ENCODE data around the gene SMKR1.

Gene SMKR1

GRCh38 chr7:129536323-129536722 is 34.0 kb downstream of the SMKR1 start:
- TF ChIP-seq, protein P1, sequence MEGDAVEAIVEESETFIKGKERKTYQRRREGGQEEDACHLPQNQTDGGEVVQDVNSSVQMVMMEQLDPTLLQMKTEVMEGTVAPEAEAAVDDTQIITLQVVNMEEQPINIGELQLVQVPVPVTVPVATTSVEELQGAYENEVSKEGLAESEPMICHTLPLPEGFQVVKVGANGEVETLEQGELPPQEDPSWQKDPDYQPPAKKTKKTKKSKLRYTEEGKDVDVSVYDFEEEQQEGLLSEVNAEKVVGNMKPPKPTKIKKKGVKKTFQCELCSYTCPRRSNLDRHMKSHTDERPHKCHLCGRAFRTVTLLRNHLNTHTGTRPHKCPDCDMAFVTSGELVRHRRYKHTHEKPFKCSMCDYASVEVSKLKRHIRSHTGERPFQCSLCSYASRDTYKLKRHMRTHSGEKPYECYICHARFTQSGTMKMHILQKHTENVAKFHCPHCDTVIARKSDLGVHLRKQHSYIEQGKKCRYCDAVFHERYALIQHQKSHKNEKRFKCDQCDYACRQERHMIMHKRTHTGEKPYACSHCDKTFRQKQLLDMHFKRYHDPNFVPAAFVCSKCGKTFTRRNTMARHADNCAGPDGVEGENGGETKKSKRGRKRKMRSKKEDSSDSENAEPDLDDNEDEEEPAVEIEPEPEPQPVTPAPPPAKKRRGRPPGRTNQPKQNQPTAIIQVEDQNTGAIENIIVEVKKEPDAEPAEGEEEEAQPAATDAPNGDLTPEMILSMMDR (IDR thresholded peaks at IDR 0.05; ENCODE audit: low read depth, low read length): no peak
- no peak for DNase-seq (ENCODE audit: extremely low read depth, low read depth)

- TF ChIP-seq, protein P1 (IDR thresholded peaks at IDR 0.05; ENCODE audit: low read depth, low read length): no peak
- no peak for DNase-seq (ENCODE audit: extremely low read depth, low read depth)
Observed at GRCh38 chr7:129538790-129539189, 36.5 kb downstream of the SMKR1 start.

GRCh38 chr7:129540340-129540739 is 38.0 kb downstream of the SMKR1 start:
- TF ChIP-seq, protein P1 (IDR thresholded peaks at IDR 0.05; ENCODE audit: low read depth, low read length): no peak
- no peak for DNase-seq (ENCODE audit: extremely low read depth, low read depth)

- no peak for DNase-seq (ENCODE audit: extremely low read depth, low read depth)
Observed at GRCh38 chr7:129544700-129545099, 42.4 kb downstream of the SMKR1 start.

DNA sequence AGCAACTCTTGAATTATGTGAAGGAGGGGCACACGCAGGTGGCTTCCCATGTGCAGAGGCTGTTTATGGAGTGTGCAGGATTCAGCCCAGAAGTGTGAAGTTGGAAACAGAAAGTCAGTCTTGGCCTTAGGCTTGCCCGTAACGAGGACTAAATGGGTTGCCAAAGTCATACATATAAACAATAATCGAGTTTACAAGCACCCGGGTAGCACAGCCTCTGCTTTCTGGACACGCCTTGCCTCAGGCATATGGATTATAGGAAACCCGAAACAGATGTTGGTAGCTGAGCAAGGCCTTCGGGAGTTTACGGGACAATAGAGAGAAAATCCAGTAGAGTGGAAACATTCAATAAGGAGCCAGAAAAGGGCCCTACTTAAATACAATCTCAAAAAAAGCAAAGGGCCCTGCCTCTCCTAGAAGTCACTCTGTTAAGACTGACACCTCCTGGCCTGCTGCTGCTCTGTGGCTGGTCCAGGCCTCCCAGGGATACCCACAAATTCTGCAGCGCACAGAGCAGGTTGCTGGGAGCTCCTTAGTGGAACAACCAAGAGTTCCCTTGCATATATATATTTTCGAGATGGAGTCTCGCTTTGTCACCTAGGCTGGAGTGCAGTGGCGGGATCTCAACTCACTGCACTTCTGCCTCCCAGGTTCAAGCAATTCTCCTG is 48.5 kb downstream of the SMKR1 start:
- peak; percentile 76 for DNase-seq (ENCODE audit: extremely low read depth, low read depth)
- TF ChIP-seq, protein P1 (IDR thresholded peaks at IDR 0.05; ENCODE audit: low read depth, low read length): no peak

More at GRCh38 chr7:129544700-129545099, 42.4 kb downstream of the SMKR1 start:
- TF ChIP-seq, protein P1 (IDR thresholded peaks at IDR 0.05; ENCODE audit: low read depth, low read length): no peak

DNA sequence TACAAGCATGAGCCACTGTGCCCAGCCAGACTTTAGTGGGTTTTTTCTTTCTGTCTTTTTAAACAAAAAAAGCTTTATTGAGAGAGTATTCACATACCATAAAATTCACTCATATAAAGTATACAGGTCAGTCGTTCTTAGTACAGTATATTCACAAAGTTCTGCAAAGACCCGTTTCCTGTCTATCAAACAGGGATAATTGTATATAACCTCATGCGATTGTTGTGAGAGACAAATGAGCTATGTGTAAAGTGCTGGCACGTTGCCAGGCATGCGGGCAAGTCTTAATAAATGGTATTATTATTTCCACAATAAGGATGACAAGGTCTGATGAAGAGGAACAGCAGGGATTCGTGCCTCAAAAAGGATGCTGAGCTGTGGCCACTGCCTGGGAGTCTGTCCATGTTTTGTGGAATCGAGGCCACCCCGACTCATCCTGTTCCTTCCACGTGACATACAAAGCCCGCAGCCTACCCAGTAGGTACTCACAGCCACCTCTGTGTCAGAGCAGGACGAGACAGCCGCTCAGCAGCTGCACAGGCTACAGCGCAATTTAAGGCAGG is 51.6 kb downstream of the SMKR1 start:
- TF ChIP-seq, protein P1 (IDR thresholded peaks at IDR 0.05; ENCODE audit: low read depth, low read length): no peak
- DNase-seq (ENCODE audit: extremely low read depth, low read depth): no peak

DNA sequence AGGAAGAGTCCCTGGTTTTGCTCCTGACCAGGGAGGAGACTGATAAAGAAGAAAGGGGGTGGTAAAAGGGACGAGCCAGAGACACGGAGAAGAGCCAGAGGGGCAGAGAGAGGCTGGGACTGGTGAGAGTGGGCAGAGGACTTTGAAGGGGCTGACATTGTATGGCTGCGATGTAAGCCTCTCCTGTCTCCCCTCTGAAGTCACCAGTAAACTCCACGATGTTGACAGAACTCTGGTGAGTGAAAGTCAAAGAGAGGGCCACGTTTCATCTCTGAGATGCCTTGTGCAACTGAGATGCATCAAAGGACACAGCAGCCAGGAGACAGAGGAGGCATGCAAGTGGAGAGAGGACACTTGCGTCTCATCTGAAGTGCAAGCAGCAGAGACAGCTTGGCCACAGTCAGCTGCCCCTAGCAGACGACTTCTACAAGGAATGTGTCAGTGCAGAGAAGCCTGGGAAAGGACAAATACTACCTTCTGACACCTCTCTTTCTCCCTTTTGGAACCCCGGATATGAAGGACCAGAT is 54.3 kb downstream of the SMKR1 start:
- DNase-seq (ENCODE audit: extremely low read depth, low read depth): no peak
- TF ChIP-seq, protein P1 (IDR thresholded peaks at IDR 0.05; ENCODE audit: low read depth, low read length): no peak
